HG03135 (cell line): Measurements from ENCODE around the gene LTB.

Experiments
- ATAC-seq: cut with Tn5 transposase; IDR thresholded peaks from one replicate; pipeline ENCODE4 v1.9.1; 2021; ENCODE audit warnings: mild to moderate bottlenecking, moderate library complexity; ENCODE audit not compliant: unreplicated experiment

Gene LTB

GRCh38 chr6:31531771-31532643 is 50.2 kb downstream of the LTB start:
- no peak for ATAC-seq

- no peak for ATAC-seq
Measured at GRCh38 chr6:31531162-31531561, 51.1 kb downstream of the LTB start.

GRCh38 chr6:31530659-31531058 is 51.6 kb downstream of the LTB start:
- ATAC-seq = no peak
